GM12801 (cell line): ENCODE measurements around the gene RHOBTB3.

Source experiments
- CTCF ChIP-seq: IDR thresholded peaks from one replicate; pipeline ENCODE4 v1.5.1; 2011; ENCODE audit warnings: control low read depth; ENCODE audit not compliant: insufficient read length; ENCODE audit errors: extremely low read depth

RHOBTB3 gene

GRCh38 chr5:95783661-95784060, 52.5 kb downstream of the RHOBTB3 start:
- TF ChIP-seq CTCF = no peak

GRCh38 chr5:95784514-95785302, 53.6 kb downstream of the RHOBTB3 start:
- no peak for TF ChIP-seq CTCF

GRCh38 chr5:95786821-95787418, 55.8 kb downstream of the RHOBTB3 start:
- no peak for TF ChIP-seq CTCF

GRCh38 chr5:95788493-95788892, 57.4 kb downstream of the RHOBTB3 start:
- TF ChIP-seq CTCF = no peak

- no peak for TF ChIP-seq CTCF
These were observed 60.6 kb downstream of the RHOBTB3 start for GRCh38 chr5:95791751-95792150.

- no peak for TF ChIP-seq CTCF
These were observed 63.0 kb downstream of the RHOBTB3 start for GRCh38 chr5:95794070-95794516.

GRCh38 chr5:95797301-95797700, 66.2 kb downstream of the RHOBTB3 start:
- no peak for TF ChIP-seq CTCF
